ENCODE measurements around the gene DGKH. TPM values are rescaled to one million over a fixed set of nuclear protein-coding genes. Genes with fewer than 3 reads are reported as not detected.

The DGKH gene
- polyA plus RNA-seq, 1 donor from 2014 or later: 3.5 TPM

- H3K4me2 ChIP-seq (ENCODE audit: low read length): no peak overlapping the region
- H3K36me3 ChIP-seq (ENCODE audit: insufficient read depth, low read length): no peaks in the 10 kb centered on the region
- no peaks in the 10 kb centered on the region for H3K27me3 ChIP-seq (ENCODE audit: insufficient read depth, low read depth, low read length)
- H3K27ac ChIP-seq (ENCODE audit: low read length): no peak overlapping the region
- TF ChIP-seq MXI1 (conservative IDR thresholded peaks at IDR 0.05; ENCODE audit: poor library complexity, severe bottlenecking) (no peak), RAD21 (conservative IDR thresholded peaks at IDR 0.05) (no peak), REST (IDR thresholded peaks at IDR 0.05; ENCODE audit: borderline replicate concordance) (no peak), EP300 (conservative IDR thresholded peaks at IDR 0.05; ENCODE audit: poor library complexity, severe bottlenecking) (no peak), EZH2 (IDR thresholded peaks at IDR 0.05; ENCODE audit: borderline replicate concordance, insufficient read depth, low read length, poor library complexity, severe bottlenecking) (no peak), SMC3 (conservative IDR thresholded peaks at IDR 0.05; ENCODE audit: poor library complexity) (no peak), POLR2AphosphoS5 (IDR thresholded peaks at IDR 0.05) (no peak), CTCF (IDR thresholded peaks at IDR 0.05; ENCODE audit: poor library complexity, severe bottlenecking) (no peak), TAF1 (IDR thresholded peaks at IDR 0.05; ENCODE audit: low read depth) (no peak)
- H4K20me1 ChIP-seq (ENCODE audit: insufficient read depth): no peaks in the 10 kb centered on the region
- H3K9me3 ChIP-seq (ENCODE audit: low read length): no peaks in the 10 kb centered on the region
- no peaks in the 10 kb centered on the region for H3K79me2 ChIP-seq (replicated peaks; ENCODE audit: insufficient read depth, low read length)
- H3F3A ChIP-seq (ENCODE audit: insufficient read depth, low read length, poor library complexity, severe bottlenecking): no peaks in the 10 kb centered on the region
- H3K9me2 ChIP-seq (ENCODE audit: insufficient read depth, low read length): no peaks in the 10 kb centered on the region
- no peak overlapping the region for H2AFZ ChIP-seq (ENCODE audit: low read depth, low read length)
- H3K4me3 ChIP-seq (ENCODE audit: low read length): no peak overlapping the region
- H3K9ac ChIP-seq (ENCODE audit: low read length): no peak overlapping the region
Measured at GRCh38 chr13:42071672-42072419, 23.4 kb downstream of the DGKH start.

GRCh38 chr13:42073683-42074082 is 25.2 kb downstream of the DGKH start:
- no peak for TF ChIP-seq MXI1 (conservative IDR thresholded peaks at IDR 0.05; ENCODE audit: poor library complexity, severe bottlenecking)
- no peak for TF ChIP-seq TAF1 (IDR thresholded peaks at IDR 0.05; ENCODE audit: low read depth)
- TF ChIP-seq EP300 (conservative IDR thresholded peaks at IDR 0.05; ENCODE audit: poor library complexity, severe bottlenecking): no peak
- no peak for TF ChIP-seq EZH2 (IDR thresholded peaks at IDR 0.05; ENCODE audit: borderline replicate concordance, insufficient read depth, low read length, poor library complexity, severe bottlenecking)
- TF ChIP-seq POLR2AphosphoS5 (IDR thresholded peaks at IDR 0.05): no peak
- no peak for TF ChIP-seq RAD21 (conservative IDR thresholded peaks at IDR 0.05)
- TF ChIP-seq CTCF (IDR thresholded peaks at IDR 0.05; ENCODE audit: poor library complexity, severe bottlenecking): no peak
- TF ChIP-seq REST (IDR thresholded peaks at IDR 0.05; ENCODE audit: borderline replicate concordance): no peak
- TF ChIP-seq SMC3 (conservative IDR thresholded peaks at IDR 0.05; ENCODE audit: poor library complexity): no peak

More at GRCh38 chr13:42073683-42074082, 25.2 kb downstream of the DGKH start:
- Histone ChIP-seq H3K36me3 (ENCODE audit: insufficient read depth, low read length) (no peaks in the 10 kb centered on the region), H3K9me2 (ENCODE audit: insufficient read depth, low read length) (no peaks in the 10 kb centered on the region), H2AFZ (ENCODE audit: low read depth, low read length) (no peak overlapping the region), H4K20me1 (ENCODE audit: insufficient read depth) (no peaks in the 10 kb centered on the region), H3K27ac (ENCODE audit: low read length) (no peak overlapping the region), H3F3A (ENCODE audit: insufficient read depth, low read length, poor library complexity, severe bottlenecking) (no peaks in the 10 kb centered on the region), H3K9ac (ENCODE audit: low read length) (no peak overlapping the region), H3K9me3 (ENCODE audit: low read length) (no peaks in the 10 kb centered on the region), H3K4me3 (ENCODE audit: low read length) (no peak overlapping the region), H3K79me2 (replicated peaks; ENCODE audit: insufficient read depth, low read length) (no peaks in the 10 kb centered on the region), H3K27me3 (ENCODE audit: insufficient read depth, low read depth, low read length) (no peaks in the 10 kb centered on the region), H3K4me2 (ENCODE audit: low read length) (no peak overlapping the region)

Data from neural cell (in vitro differentiated cells).